K562 (cell line): ENCODE measurements around the gene LCE1B. TPM values are rescaled to one million over a fixed set of nuclear protein-coding genes. Genes with fewer than 3 reads are reported as not detected.

Source experiments
- ATAC-seq: fragments of 200-7000 bp; cut with Tn5 transposase; 3 replicates; pipeline ENCODE4 v1.9.1; 2020; ENCODE audit warnings: moderate library complexity
- BruUV-seq: library from RNA; stranded (reverse); fragments of 400-500 nt; replicated peaks from 2 replicates; lab custom pipeline; 2021; lab: Mats Ljungman, UMichigan
- CTCF ChIA-PET: fragments of 300-600 bp; formaldehyde crosslinking; extraction: SDS; loops from one replicate; lab custom pipeline; 2021; ENCODE audit warnings: low intra/inter-chr PET ratio; lab: Yijun Ruan, JAX
- POLR2A ChIA-PET: fragments of 300-600, 350-650 bp; sonication (Branson Sonifier 250); formaldehyde crosslinking; extraction: SDS; loops from one replicate; lab custom pipeline; 2021; ENCODE audit warnings: antibody characterized with exemption, inconsistent platforms; lab: Yijun Ruan, JAX
- DNase-seq, 4 experiments: peaks; one replicate each; pipeline versions ENCODE4 v3.0.0 to v3.0.0-alpha.2; 2011 to 2018; ENCODE audit warnings: low spot score in 3 of 4, mixed read lengths in 3 of 4; ENCODE audit errors: extremely low read depth in 1 of 4
- FAIRE-seq: peaks from 2 replicates; lab custom pipeline; 2011; peaks lifted over from hg19 to GRCh38; lab: Jason Lieb, UNC
- H2AFZ ChIP-seq: 2 replicates; pipeline ENCODE4 v1.6.0; 2011; ENCODE audit warnings: low read depth, low read length, control low read depth, inconsistent platforms
- H3K27ac ChIP-seq: fragments of 200-600 bp; 3 replicates; pipeline ENCODE4 v1.8.0; 2011; ENCODE audit warnings: low read depth, mild to moderate bottlenecking, control low read depth, inconsistent platforms, low read length, moderate library complexity, mixed read lengths; ENCODE audit errors: extremely low read depth
- H3K27me3 ChIP-seq, 2 experiments: fragments of 300-600 bp in 1 of 2; 2 replicates in 1 of 2; 3 replicates in 1 of 2; pipeline versions ENCODE4 v1.6.0 to v1.8.0; 2011; ENCODE audit warnings: inconsistent platforms in 2 of 2, low read length in 2 of 2, mild to moderate bottlenecking in 1 of 2, mixed read lengths in 1 of 2, moderate library complexity in 1 of 2; ENCODE audit not compliant: control insufficient read depth in 2 of 2, insufficient read depth in 2 of 2
- H3K36me3 ChIP-seq: fragments of 300-600 bp; 3 replicates; pipeline ENCODE4 v1.8.0; 2011; ENCODE audit warnings: mild to moderate bottlenecking, low read length, inconsistent platforms; ENCODE audit not compliant: control insufficient read depth, insufficient read depth
- H3K4me1 ChIP-seq, 2 experiments: fragments of 200-600 bp in 1 of 2; replicated peaks in 1 of 2; 2 replicates in 1 of 2; 3 replicates in 1 of 2; pipeline versions ENCODE4 v1.5.1 to v1.8.0; 2011; ENCODE audit warnings: inconsistent platforms in 2 of 2, low read length in 2 of 2, mild to moderate bottlenecking in 1 of 2, mixed read lengths in 1 of 2, moderate library complexity in 1 of 2; ENCODE audit not compliant: control insufficient read depth in 2 of 2, insufficient read depth in 2 of 2
- H3K4me2 ChIP-seq: 2 replicates; pipeline ENCODE4 v1.6.1; 2011; ENCODE audit warnings: low read length, control low read depth, inconsistent platforms, mixed read lengths; ENCODE audit not compliant: insufficient read depth
- H3K4me3 ChIP-seq: fragments of 200-600 bp; sonication (generic), shearing (Covaris generic); 2 replicates; pipeline ENCODE4 v1.5.1; 2016; ENCODE audit warnings: control low read depth, inconsistent platforms
- H3K79me2 ChIP-seq: fragments of 200-600 bp; 3 replicates; pipeline ENCODE4 v1.8.0; 2011; ENCODE audit warnings: low read length, inconsistent platforms; ENCODE audit not compliant: control insufficient read depth, insufficient read depth
- H3K9ac ChIP-seq, 2 experiments: 2 replicates each; pipeline versions ENCODE4 v1.6.0 to v1.6.1; 2011; ENCODE audit warnings: low read depth in 2 of 2, low read length in 2 of 2, control low read depth in 1 of 2, inconsistent platforms in 1 of 2, mild to moderate bottlenecking in 1 of 2, mixed read lengths in 1 of 2; ENCODE audit not compliant: insufficient read depth in 1 of 2
- H3K9me1 ChIP-seq: one replicate; pipeline ENCODE4 v1.6.0; 2011; ENCODE audit warnings: inconsistent platforms, mild to moderate bottlenecking, low read length, moderate library complexity; ENCODE audit not compliant: control insufficient read depth, insufficient read depth
- H3K9me3 ChIP-seq: replicated peaks from 2 replicates; pipeline ENCODE4 v1.5.1; 2011; ENCODE audit warnings: low read depth, low read length, inconsistent platforms; ENCODE audit not compliant: control insufficient read depth, insufficient read depth
- H4K20me1 ChIP-seq: replicated peaks from 2 replicates; pipeline ENCODE4 v1.6.1; 2011; ENCODE audit warnings: low read length, inconsistent platforms, mixed read lengths; ENCODE audit not compliant: control insufficient read depth, insufficient read depth
- CGGBP1 ChIP-seq: fragments of 250-450 bp; sonication (Bioruptor Pico); IDR thresholded peaks from 2 replicates; pipeline ENCODE4 v1.9.0; 2021; ENCODE audit warnings: mild to moderate bottlenecking
- COPS2 ChIP-seq: fragments of 450-650 bp; conservative IDR thresholded peaks from 2 replicates; pipeline ENCODE4 v1.6.1; 2016; ENCODE audit warnings: mild to moderate bottlenecking, moderate library complexity
- CREB5 ChIP-seq: fragments of 250-450 bp; sonication (Bioruptor Pico); IDR thresholded peaks from 2 replicates; pipeline ENCODE4 v1.5.0; 2020; ENCODE audit warnings: mild to moderate bottlenecking
- CREBBP ChIP-seq: IDR thresholded peaks from one replicate; pipeline ENCODE4 v1.6.1; 2012; ENCODE audit warnings: low read depth, mild to moderate bottlenecking, control low read depth, inconsistent platforms, low read length
- PHB ChIP-seq: fragments of 250-450 bp; sonication (Bioruptor Pico); IDR thresholded peaks from 2 replicates; pipeline ENCODE4 v1.5.0; 2021
- POLR2H ChIP-seq: IDR thresholded peaks from 2 replicates; pipeline ENCODE4 v1.6.1; 2016; ENCODE audit warnings: missing genetic modification characterization, low read depth, mild to moderate bottlenecking, control low read depth, missing compliant biosample characterization, moderate library complexity
- SETDB1 ChIP-seq: IDR thresholded peaks from one replicate; pipeline ENCODE4 v1.6.1; 2012; ENCODE audit warnings: low read length, control low read depth, inconsistent platforms
- ZFP1 ChIP-seq: fragments of 450-650 bp; formaldehyde crosslinking; IDR thresholded peaks from 2 replicates; pipeline ENCODE4 v1.4.0; 2020; ENCODE audit warnings: mild to moderate bottlenecking, mixed read lengths
- ZNF518B ChIP-seq: fragments of 250-450 bp; sonication (Bioruptor Pico); IDR thresholded peaks from 2 replicates; pipeline ENCODE4 v1.5.0; 2021; ENCODE audit warnings: mild to moderate bottlenecking, moderate library complexity
- WGBS: fragments of 100-300 bp; shearing (Covaris generic); methylation state at CpG from one replicate; pipeline ENCODE4 v1.1.6; 2016; ENCODE audit warnings: low coverage, mixed read lengths; ENCODE audit not compliant: insufficient coverage; ENCODE audit errors: missing lambda C conversion rate; 5-methylcytosine and 5-hydroxymethylcytosine counted together
- in situ Hi-C: fragments of 300-500 bp; cut with MboI; formaldehyde crosslinking; loops from 4 replicates; pipeline ENCODE4 v1.15.0; 2018; ENCODE audit warnings: inconsistent platforms, mixed read lengths
- intact Hi-C: fragments of 100-400 bp; cut with micrococcal nuclease; formaldehyde crosslinking; loops from 2 replicates; pipeline ENCODE4 v1.14.2; 2022
- polyA plus RNA-seq, 8 experiments: library from polyadenylated mRNA; depleted of rRNA in 4 of 8; stranded (reverse) in 5 of 8; unstranded in 3 of 8; fragments of >200 nt; fragmentation: Nextera tagmentation in 2 of 8; fragmentation: Illumina TruSeq in 1 of 8; extraction: Ambion mirVana in 2 of 8; extraction: Trizol in 1 of 8; gene quantifications; 2 replicates each; pipeline versions ENCODE4 v1.2.1 to v1.2.3, GENCODE V29; 2011 to 2014; ENCODE audit warnings: inconsistent platforms in 1 of 8, missing spikeins in 1 of 8
- total RNA-seq, 7 experiments: library from RNA; depleted of rRNA in 6 of 7; stranded (reverse); fragments of >200 nt in 6 of 7; fragmentation: Illumina TruSeq in 2 of 7; extraction: Trizol in 2 of 7; gene quantifications; 2 replicates each; pipeline versions ENCODE4 v1.2.1 to v1.2.3, GENCODE V29; 2011 to 2021; ENCODE audit warnings: low replicate concordance in 1 of 7

The LCE1B gene
- total and polyA plus RNA-seq, 9 of the 15 experiments (the other 6 are each of a cell fraction or from before 2014, with no cell fraction given) = not detected

- Histone ChIP-seq H3K27me3 (no peaks in the 10 kb centered on the region), H2AFZ (no peak overlapping the region), H3K9ac (no peak overlapping the region), H4K20me1 (no peaks in the 10 kb centered on the region), H3K27ac (no peak overlapping the region), H3K9me3 (no peaks in the 10 kb centered on the region), H3K4me2 (no peak overlapping the region), H3K4me1 (no peaks in the 10 kb centered on the region), H3K4me3 (no peak overlapping the region), H3K9me1 (no peaks in the 10 kb centered on the region), H3K36me3 (no peaks in the 10 kb centered on the region), H3K79me2 (no peaks in the 10 kb centered on the region)
- no peak for TF ChIP-seq CREB5
- no peak for TF ChIP-seq ZFP1 (CRISPR knock-in tag)
- TF ChIP-seq PHB = no peak
- no peak for TF ChIP-seq ZNF518B (CRISPR knock-in tag)
- no peak for TF ChIP-seq COPS2
- TF ChIP-seq CREBBP = no peak
- no peak for TF ChIP-seq CGGBP1 (CRISPR knock-in tag)
- no peak for TF ChIP-seq POLR2H (tag)
- no peak for TF ChIP-seq SETDB1
- in situ Hi-C loops (no loop called here), intact Hi-C loops (no loop called here)
- CTCF ChIA-PET = interaction anchor here (0.6 kb wide), 1 partner anchor 129 kb away, joined by 3 read pairs; no protein-coding TSS in a partner anchor
- POLR2A ChIA-PET = no interaction called here
- ATAC-seq (no peak), FAIRE-seq (no peak), DNase-seq (no peak)
- no TSS peak for BruUV-seq
- WGBS = 3% methylated on average over 2 of the region's 2 CpGs
Measured at GRCh38 chr1:152783095-152783494, 28.7 kb upstream of the LCE1B start.
